Measurements from ENCODE around the gene REXO1. TPM values are rescaled to one million over a fixed set of nuclear protein-coding genes. Genes with fewer than 3 reads are reported as not detected.

The REXO1 gene
- total RNA-seq, 1 experiment from 2014 or later, result 52.2 TPM

DNA sequence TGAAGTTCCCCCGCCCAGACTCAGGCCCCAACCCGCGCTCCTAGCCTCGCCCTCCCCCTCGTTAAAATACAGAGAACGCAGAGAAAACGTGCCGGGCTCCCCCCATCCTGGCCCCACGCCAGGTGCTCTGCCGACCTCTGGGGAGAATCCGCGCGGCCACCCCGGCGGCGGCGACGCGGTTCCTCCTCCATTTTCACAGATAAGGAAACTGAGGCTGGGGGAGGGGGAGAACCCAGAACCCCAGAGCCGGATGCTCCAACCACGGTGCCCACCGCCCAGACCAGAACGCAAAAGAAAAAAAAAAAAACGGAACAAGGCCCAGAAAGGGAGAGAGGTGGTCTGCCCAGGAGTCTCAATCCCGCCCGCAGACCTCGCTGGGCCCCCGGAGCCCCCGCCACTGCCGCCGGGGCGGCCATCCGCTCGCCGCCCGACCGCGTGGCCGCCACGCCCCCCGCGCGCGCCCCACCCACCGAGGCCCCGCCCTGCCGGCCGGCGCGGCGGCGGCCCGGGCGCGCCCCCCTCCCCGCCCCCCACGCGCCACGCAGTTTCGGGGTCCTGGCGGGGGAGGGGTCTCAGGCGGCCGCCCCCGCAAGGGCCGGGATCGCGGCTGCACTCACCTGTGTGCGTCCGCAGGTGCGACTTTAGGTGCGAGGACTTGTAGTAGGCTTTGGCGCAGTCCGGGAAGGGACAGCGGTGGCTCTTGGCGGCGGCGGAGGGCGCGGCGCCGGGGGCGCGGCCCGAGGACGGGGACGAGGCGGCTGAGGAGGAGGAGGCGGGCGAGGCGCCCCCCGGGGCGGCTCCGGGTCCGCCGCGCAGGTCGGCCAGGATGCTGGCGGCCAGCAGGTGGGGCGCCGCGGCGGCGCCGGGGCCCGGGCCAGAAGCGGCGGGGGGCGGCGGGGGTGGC is 14.4 kb upstream of the REXO1 start:
- peak overlapping the region; percentile 97 for H3K9ac ChIP-seq (ENCODE audit: low read length)
- peak overlapping the region; percentile 99 for H3K27ac ChIP-seq (ENCODE audit: low read depth, low read length)
- intact Hi-C loops (cut with micrococcal nuclease), result no loop called here
- no TSS peak for BruUV-seq (replicated peaks)
- H3K4me1 ChIP-seq (ENCODE audit: control insufficient read depth in 1 of 2, insufficient read depth in 2 of 2, low read length in 2 of 2), result peaks cover 44 to 59% of the 10 kb centered on the region in 2 experiments
- 0 out of 4 replicates have a peak, but pooled peaks cover 0 to 4% of the 10 kb centered on the region in 2 experiments for H3K36me3 ChIP-seq (ENCODE audit: control insufficient read depth in 1 of 2, insufficient read depth in 2 of 2, low read length in 2 of 2)
- no peak for DNase-seq (ENCODE audit: low read depth, low spot score)
- no peaks in the 10 kb centered on the region for H3K9me3 ChIP-seq (ENCODE audit: control insufficient read depth in 1 of 2, insufficient read depth in 1 of 2, low read depth in 1 of 2, low read length in 2 of 2)
- H2AFZ ChIP-seq (ENCODE audit: low read depth, low read length, poor library complexity, severe bottlenecking), result no peak overlapping the region
- no peaks in the 10 kb centered on the region for H3K27me3 ChIP-seq (ENCODE audit: insufficient read depth, low read length)
- no peaks in the 10 kb centered on the region; the same call in 1 of the 2 replicates for H4K20me1 ChIP-seq (ENCODE audit: insufficient read depth)
- ChIA-PET POLR2A (no interaction called here), CTCF (no interaction called here), RAD21 (ENCODE audit: low non-redundant PET in 1 of 2, low total read pairs in 2 of 2, uncharacterized antibody in 2 of 2, unreplicated experiment in 2 of 2) (no interaction called here)
- no peaks in the 10 kb centered on the region for H3K9me2 ChIP-seq (ENCODE audit: insufficient read depth)
- ATAC-seq, result peak; percentile 10
- peak overlapping the region; percentile 91 to 94 for H3K4me3 ChIP-seq (replicated peaks in 1 of 2; ENCODE audit: low read depth in 1 of 2, low read length in 2 of 2)
- H3K4me2 ChIP-seq (ENCODE audit: low read length), result peak overlapping the region; percentile 91
- peaks cover 50% of the 10 kb centered on the region for H3K79me2 ChIP-seq (ENCODE audit: insufficient read depth, low read length)
- TF ChIP-seq SRF (IDR thresholded peaks at IDR 0.05; ENCODE audit: low read depth) (no peak), ZFX (IDR thresholded peaks at IDR 0.05) (no peak), EZH2phosphoT487 (IDR thresholded peaks at IDR 0.05; ENCODE audit: borderline replicate concordance) (no peak), POLR2AphosphoS5 (IDR thresholded peaks at IDR 0.05; ENCODE audit: low read depth, low read length) (no peak)
- TF ChIP-seq, protein P1, sequence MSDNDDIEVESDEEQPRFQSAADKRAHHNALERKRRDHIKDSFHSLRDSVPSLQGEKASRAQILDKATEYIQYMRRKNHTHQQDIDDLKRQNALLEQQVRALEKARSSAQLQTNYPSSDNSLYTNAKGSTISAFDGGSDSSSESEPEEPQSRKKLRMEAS (IDR thresholded peaks at IDR 0.05), result peak; percentile 18; the same call in 1 of the 2 replicates

DNA sequence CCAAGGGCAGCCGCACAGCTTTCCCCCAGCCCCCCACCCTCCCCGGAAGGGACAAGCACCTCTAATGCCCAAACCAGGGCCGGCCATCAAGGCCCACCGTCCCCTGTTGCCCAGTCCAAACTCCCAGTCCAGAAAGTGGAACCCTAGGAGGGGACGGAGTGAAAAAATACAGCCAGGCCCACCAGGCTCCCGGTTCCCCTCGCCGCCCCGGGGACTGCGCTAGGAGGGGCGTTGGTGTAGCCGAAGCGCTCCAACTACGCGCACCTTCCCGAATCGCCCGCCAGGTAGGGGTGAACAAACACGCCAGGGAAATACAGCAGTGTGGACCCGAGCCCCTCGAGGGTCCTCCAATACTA is 13.8 kb upstream of the REXO1 start:
- Histone ChIP-seq H3K4me2 (ENCODE audit: low read length) (peak overlapping the region; percentile 91), H3K4me1 (ENCODE audit: control insufficient read depth in 1 of 2, insufficient read depth in 2 of 2, low read length in 2 of 2) (peaks cover 50 to 66% of the 10 kb centered on the region in 2 experiments), H3K9me3 (ENCODE audit: control insufficient read depth in 1 of 2, insufficient read depth in 1 of 2, low read depth in 1 of 2, low read length in 2 of 2) (no peaks in the 10 kb centered on the region), H4K20me1 (ENCODE audit: insufficient read depth) (no peaks in the 10 kb centered on the region; the same call in 1 of the 2 replicates), H2AFZ (ENCODE audit: low read depth, low read length, poor library complexity, severe bottlenecking) (no peak overlapping the region), H3K27ac (ENCODE audit: low read depth, low read length) (peak overlapping the region; percentile 99), H3K79me2 (ENCODE audit: insufficient read depth, low read length) (peaks cover 56% of the 10 kb centered on the region), H3K9ac (ENCODE audit: low read length) (peak overlapping the region; percentile 97), H3K4me3 (replicated peaks in 1 of 2; ENCODE audit: low read depth in 1 of 2, low read length in 2 of 2) (peak overlapping the region; percentile 91 to 94), H3K27me3 (ENCODE audit: insufficient read depth, low read length) (no peaks in the 10 kb centered on the region), H3K36me3 (ENCODE audit: control insufficient read depth in 1 of 2, insufficient read depth in 2 of 2, low read length in 2 of 2) (0 out of 4 replicates have a peak, but pooled peaks cover 0 to 4% of the 10 kb centered on the region in 2 experiments), H3K9me2 (ENCODE audit: insufficient read depth) (no peaks in the 10 kb centered on the region)
- ATAC-seq (no peak), DNase-seq (ENCODE audit: low read depth, low spot score) (no peak)
- intact Hi-C loops (cut with micrococcal nuclease), result no loop called here
- ChIA-PET POLR2A (no interaction called here), RAD21 (ENCODE audit: low non-redundant PET in 1 of 2, low total read pairs in 2 of 2, uncharacterized antibody in 2 of 2, unreplicated experiment in 2 of 2) (no interaction called here), CTCF (no interaction called here)
- no peak for TF ChIP-seq TCF7L2 (IDR thresholded peaks at IDR 0.05; ENCODE audit: borderline replicate concordance, extremely low read depth, insufficient read depth, insufficient read length)
- TF ChIP-seq, protein P2, sequence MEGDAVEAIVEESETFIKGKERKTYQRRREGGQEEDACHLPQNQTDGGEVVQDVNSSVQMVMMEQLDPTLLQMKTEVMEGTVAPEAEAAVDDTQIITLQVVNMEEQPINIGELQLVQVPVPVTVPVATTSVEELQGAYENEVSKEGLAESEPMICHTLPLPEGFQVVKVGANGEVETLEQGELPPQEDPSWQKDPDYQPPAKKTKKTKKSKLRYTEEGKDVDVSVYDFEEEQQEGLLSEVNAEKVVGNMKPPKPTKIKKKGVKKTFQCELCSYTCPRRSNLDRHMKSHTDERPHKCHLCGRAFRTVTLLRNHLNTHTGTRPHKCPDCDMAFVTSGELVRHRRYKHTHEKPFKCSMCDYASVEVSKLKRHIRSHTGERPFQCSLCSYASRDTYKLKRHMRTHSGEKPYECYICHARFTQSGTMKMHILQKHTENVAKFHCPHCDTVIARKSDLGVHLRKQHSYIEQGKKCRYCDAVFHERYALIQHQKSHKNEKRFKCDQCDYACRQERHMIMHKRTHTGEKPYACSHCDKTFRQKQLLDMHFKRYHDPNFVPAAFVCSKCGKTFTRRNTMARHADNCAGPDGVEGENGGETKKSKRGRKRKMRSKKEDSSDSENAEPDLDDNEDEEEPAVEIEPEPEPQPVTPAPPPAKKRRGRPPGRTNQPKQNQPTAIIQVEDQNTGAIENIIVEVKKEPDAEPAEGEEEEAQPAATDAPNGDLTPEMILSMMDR (IDR thresholded peaks at IDR 0.05 in 2 of 3, conservative IDR thresholded peaks at IDR 0.05 in 1 of 3; ENCODE audit: borderline replicate concordance in 1 of 3, insufficient read depth in 1 of 3, low read depth in 2 of 3, low read length in 2 of 3), result no peak
- TF ChIP-seq YY1 (IDR thresholded peaks at IDR 0.05; ENCODE audit: extremely low read depth, insufficient replicate concordance, low read depth, low read length), result no peak
- TF ChIP-seq ELF1 (IDR thresholded peaks at IDR 0.05; ENCODE audit: borderline replicate concordance, low read depth), result no peak
- no peak for TF ChIP-seq CEBPB (IDR thresholded peaks at IDR 0.05; ENCODE audit: low read depth)
- no peak for TF ChIP-seq SIN3A (IDR thresholded peaks at IDR 0.05; ENCODE audit: low read depth)
- TF ChIP-seq RAD21 (IDR thresholded peaks at IDR 0.05; ENCODE audit: low read depth), result no peak
- no peak for TF ChIP-seq POLR2A (IDR thresholded peaks at IDR 0.05; ENCODE audit: borderline replicate concordance, extremely low read depth, insufficient read depth, insufficient read length)
- no peak for TF ChIP-seq JUND (IDR thresholded peaks at IDR 0.05)
- no peak for TF ChIP-seq ZNF274 (IDR thresholded peaks at IDR 0.05; ENCODE audit: low read depth, low read length)
- TF ChIP-seq ZFX (IDR thresholded peaks at IDR 0.05), result no peak
- no peak for TF ChIP-seq EZH2phosphoT487 (IDR thresholded peaks at IDR 0.05; ENCODE audit: borderline replicate concordance)
- no peak for TF ChIP-seq EZH2 (IDR thresholded peaks at IDR 0.05)
- no peak for TF ChIP-seq FOSL1 (IDR thresholded peaks at IDR 0.05; ENCODE audit: low read depth)
- TF ChIP-seq POLR2AphosphoS5 (IDR thresholded peaks at IDR 0.05; ENCODE audit: low read depth, low read length), result no peak
- TSS peak; percentile 77 for BruUV-seq (replicated peaks)
